Panc1 (cell line): ENCODE measurements around the gene MAP2.

ENCODE experiments used
- POLR2AphosphoS5 ChIP-seq: IDR thresholded peaks from 2 replicates; pipeline ENCODE4 v1.6.1; 2012; ENCODE audit warnings: mild to moderate bottlenecking, low read depth, low read length, moderate library complexity
- SIN3A ChIP-seq: IDR thresholded peaks from 2 replicates; pipeline ENCODE4 v1.6.1; 2012; ENCODE audit warnings: low read depth, mild to moderate bottlenecking, low read length, moderate library complexity, borderline replicate concordance; ENCODE audit not compliant: insufficient read depth
- TF ChIP-seq, protein P1 (sequence below): fragments of 450-650 bp; IDR thresholded peaks from 2 replicates; pipeline ENCODE4 v1.5.1; 2017; ENCODE audit warnings: mild to moderate bottlenecking
- TF ChIP-seq, protein P2 (sequence below), 2 experiments: IDR thresholded peaks; 2 replicates each; pipeline ENCODE4 v1.6.1; 2011 to 2012; ENCODE audit warnings: low read depth in 2 of 2, control low read depth in 1 of 2, low read length in 1 of 2, mild to moderate bottlenecking in 1 of 2, moderate library complexity in 1 of 2; ENCODE audit not compliant: insufficient read depth in 1 of 2

DNA sequence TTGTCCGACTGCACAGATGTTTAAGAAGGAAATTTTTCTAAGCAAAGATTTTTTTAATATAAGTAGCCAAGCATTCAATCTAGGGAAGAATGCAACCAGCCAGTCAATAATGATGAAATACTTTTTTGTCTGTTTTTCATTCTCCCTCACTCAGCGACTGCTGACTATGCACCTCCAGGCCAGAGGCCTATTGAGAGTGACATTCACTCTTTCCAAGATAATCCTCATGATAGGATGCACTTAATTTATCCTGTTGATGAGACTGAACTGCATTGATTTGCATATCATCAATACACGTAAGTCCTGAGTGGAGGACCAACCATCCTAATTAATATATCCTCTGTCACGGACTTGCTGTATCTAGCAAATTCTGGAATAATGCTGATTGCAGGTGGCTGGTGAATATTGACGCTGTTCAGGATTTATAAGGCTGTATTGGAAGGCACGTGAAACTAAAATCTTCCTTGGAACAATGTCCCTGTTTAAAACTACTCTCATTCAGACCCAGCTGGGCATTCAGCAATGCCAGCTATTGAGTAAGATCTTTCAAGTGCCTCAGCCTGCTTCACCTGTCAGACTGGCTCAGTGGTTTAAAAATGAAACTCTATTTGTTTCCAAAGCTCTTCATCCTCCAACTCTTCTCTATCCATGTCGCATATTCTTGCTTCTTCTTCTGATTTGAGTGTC, 142.2 kb downstream of the MAP2 start:
- TF ChIP-seq POLR2AphosphoS5 (no peak), SIN3A (no peak)
- TF ChIP-seq, protein P1, sequence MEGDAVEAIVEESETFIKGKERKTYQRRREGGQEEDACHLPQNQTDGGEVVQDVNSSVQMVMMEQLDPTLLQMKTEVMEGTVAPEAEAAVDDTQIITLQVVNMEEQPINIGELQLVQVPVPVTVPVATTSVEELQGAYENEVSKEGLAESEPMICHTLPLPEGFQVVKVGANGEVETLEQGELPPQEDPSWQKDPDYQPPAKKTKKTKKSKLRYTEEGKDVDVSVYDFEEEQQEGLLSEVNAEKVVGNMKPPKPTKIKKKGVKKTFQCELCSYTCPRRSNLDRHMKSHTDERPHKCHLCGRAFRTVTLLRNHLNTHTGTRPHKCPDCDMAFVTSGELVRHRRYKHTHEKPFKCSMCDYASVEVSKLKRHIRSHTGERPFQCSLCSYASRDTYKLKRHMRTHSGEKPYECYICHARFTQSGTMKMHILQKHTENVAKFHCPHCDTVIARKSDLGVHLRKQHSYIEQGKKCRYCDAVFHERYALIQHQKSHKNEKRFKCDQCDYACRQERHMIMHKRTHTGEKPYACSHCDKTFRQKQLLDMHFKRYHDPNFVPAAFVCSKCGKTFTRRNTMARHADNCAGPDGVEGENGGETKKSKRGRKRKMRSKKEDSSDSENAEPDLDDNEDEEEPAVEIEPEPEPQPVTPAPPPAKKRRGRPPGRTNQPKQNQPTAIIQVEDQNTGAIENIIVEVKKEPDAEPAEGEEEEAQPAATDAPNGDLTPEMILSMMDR = no peak
- TF ChIP-seq, protein P2, sequence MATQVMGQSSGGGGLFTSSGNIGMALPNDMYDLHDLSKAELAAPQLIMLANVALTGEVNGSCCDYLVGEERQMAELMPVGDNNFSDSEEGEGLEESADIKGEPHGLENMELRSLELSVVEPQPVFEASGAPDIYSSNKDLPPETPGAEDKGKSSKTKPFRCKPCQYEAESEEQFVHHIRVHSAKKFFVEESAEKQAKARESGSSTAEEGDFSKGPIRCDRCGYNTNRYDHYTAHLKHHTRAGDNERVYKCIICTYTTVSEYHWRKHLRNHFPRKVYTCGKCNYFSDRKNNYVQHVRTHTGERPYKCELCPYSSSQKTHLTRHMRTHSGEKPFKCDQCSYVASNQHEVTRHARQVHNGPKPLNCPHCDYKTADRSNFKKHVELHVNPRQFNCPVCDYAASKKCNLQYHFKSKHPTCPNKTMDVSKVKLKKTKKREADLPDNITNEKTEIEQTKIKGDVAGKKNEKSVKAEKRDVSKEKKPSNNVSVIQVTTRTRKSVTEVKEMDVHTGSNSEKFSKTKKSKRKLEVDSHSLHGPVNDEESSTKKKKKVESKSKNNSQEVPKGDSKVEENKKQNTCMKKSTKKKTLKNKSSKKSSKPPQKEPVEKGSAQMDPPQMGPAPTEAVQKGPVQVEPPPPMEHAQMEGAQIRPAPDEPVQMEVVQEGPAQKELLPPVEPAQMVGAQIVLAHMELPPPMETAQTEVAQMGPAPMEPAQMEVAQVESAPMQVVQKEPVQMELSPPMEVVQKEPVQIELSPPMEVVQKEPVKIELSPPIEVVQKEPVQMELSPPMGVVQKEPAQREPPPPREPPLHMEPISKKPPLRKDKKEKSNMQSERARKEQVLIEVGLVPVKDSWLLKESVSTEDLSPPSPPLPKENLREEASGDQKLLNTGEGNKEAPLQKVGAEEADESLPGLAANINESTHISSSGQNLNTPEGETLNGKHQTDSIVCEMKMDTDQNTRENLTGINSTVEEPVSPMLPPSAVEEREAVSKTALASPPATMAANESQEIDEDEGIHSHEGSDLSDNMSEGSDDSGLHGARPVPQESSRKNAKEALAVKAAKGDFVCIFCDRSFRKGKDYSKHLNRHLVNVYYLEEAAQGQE (IDR thresholded peaks at IDR 0.05; ENCODE audit: insufficient read depth in 1 of 2, low read depth in 2 of 2, low read length in 1 of 2) = no peak
